PFSK-1 (cell line): Measurements from ENCODE around the gene TK1.

Source experiments
- POLR2AphosphoS5 ChIP-seq: IDR thresholded peaks from 2 replicates; pipeline ENCODE4 v1.6.1; 2012; ENCODE audit warnings: low read depth, mild to moderate bottlenecking, control low read depth, low read length, moderate library complexity
- TAF1 ChIP-seq: IDR thresholded peaks from 2 replicates; pipeline ENCODE4 v1.6.1; 2012; ENCODE audit warnings: low read length, control low read depth, borderline replicate concordance; ENCODE audit not compliant: insufficient read depth
- TF ChIP-seq, protein P1 (sequence below), 2 experiments: IDR thresholded peaks; 2 replicates each; pipeline versions ENCODE4 v1.6.1 to v1.8.0; 2011 to 2012; ENCODE audit warnings: low read depth in 2 of 2, low read length in 2 of 2, control low read depth in 1 of 2, inconsistent platforms in 1 of 2, mild to moderate bottlenecking in 1 of 2, moderate library complexity in 1 of 2; ENCODE audit not compliant: insufficient read depth in 1 of 2

DNA sequence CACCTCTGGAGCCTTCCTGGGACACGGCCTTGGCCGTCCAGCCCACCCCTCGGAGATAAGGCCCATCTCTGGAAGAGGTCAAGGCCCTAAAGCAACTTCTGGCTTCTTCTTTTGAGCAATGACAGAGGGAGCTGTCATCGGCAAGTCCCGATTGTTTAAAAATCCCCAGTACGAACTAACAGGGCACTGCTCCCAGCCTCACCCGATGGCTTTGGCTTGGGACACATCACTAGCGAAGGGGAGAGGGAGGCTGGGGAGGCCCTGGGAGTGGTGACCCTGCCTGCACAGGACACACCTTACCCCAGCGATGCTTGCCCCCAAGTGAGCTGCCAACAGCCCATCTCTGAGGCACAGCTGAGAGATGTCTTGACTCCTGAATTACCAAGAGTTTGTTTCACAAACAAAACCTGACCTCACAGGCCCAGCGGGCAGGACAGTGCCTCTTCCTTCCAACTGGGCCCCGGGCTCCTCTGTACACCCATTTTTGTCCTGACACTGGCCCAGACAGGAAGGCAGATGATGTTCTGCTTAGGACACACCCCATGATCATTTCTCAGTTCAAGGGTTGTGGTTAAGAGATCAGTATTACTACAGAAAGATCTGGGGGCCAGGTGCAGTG is 13.6 kb downstream of the TK1 start:
- TF ChIP-seq TAF1 (no peak), POLR2AphosphoS5 (no peak)
- TF ChIP-seq, protein P1, sequence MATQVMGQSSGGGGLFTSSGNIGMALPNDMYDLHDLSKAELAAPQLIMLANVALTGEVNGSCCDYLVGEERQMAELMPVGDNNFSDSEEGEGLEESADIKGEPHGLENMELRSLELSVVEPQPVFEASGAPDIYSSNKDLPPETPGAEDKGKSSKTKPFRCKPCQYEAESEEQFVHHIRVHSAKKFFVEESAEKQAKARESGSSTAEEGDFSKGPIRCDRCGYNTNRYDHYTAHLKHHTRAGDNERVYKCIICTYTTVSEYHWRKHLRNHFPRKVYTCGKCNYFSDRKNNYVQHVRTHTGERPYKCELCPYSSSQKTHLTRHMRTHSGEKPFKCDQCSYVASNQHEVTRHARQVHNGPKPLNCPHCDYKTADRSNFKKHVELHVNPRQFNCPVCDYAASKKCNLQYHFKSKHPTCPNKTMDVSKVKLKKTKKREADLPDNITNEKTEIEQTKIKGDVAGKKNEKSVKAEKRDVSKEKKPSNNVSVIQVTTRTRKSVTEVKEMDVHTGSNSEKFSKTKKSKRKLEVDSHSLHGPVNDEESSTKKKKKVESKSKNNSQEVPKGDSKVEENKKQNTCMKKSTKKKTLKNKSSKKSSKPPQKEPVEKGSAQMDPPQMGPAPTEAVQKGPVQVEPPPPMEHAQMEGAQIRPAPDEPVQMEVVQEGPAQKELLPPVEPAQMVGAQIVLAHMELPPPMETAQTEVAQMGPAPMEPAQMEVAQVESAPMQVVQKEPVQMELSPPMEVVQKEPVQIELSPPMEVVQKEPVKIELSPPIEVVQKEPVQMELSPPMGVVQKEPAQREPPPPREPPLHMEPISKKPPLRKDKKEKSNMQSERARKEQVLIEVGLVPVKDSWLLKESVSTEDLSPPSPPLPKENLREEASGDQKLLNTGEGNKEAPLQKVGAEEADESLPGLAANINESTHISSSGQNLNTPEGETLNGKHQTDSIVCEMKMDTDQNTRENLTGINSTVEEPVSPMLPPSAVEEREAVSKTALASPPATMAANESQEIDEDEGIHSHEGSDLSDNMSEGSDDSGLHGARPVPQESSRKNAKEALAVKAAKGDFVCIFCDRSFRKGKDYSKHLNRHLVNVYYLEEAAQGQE (IDR thresholded peaks at IDR 0.05; ENCODE audit: insufficient read depth in 1 of 2, low read depth in 2 of 2, low read length in 2 of 2) = no peak
